ENCODE measurements around the gene MFSD8.

DNA sequence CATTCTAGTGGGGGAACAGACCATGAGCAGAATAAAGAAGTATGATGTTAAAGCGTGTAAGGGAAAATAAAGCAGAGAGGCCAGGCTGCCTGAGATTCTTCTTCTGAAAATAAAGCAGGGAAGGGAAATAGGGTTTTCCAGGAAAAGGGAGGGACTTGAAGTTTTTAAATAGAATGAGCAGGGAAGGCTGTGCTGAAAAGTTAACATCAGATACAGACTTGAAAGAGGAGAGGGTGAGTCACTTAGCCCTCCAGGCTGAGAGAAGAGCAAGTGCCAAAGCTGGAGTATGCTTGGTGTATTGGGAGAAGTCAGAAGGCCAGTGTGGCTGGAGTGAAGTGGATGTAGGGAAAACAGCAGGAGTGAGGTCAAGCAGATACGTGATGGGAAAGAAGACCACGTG is 94.3 kb downstream of the MFSD8 start:
- no peak for TF ChIP-seq POLR2A (IDR thresholded peaks at IDR 0.05)
- TF ChIP-seq, protein P1, sequence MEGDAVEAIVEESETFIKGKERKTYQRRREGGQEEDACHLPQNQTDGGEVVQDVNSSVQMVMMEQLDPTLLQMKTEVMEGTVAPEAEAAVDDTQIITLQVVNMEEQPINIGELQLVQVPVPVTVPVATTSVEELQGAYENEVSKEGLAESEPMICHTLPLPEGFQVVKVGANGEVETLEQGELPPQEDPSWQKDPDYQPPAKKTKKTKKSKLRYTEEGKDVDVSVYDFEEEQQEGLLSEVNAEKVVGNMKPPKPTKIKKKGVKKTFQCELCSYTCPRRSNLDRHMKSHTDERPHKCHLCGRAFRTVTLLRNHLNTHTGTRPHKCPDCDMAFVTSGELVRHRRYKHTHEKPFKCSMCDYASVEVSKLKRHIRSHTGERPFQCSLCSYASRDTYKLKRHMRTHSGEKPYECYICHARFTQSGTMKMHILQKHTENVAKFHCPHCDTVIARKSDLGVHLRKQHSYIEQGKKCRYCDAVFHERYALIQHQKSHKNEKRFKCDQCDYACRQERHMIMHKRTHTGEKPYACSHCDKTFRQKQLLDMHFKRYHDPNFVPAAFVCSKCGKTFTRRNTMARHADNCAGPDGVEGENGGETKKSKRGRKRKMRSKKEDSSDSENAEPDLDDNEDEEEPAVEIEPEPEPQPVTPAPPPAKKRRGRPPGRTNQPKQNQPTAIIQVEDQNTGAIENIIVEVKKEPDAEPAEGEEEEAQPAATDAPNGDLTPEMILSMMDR (IDR thresholded peaks at IDR 0.05): no peak
- no peak for TF ChIP-seq EP300 (IDR thresholded peaks at IDR 0.05)

Measured in sigmoid colon (tissue), 4 donors.